NCI-H524 (cell line): ENCODE results near the gene UTRN.

Experiments
- DNase-seq, 2 experiments: peaks; one replicate each; lab custom pipeline; 2025; lab: John Stamatoyannopoulos, UW

UTRN gene

DNA sequence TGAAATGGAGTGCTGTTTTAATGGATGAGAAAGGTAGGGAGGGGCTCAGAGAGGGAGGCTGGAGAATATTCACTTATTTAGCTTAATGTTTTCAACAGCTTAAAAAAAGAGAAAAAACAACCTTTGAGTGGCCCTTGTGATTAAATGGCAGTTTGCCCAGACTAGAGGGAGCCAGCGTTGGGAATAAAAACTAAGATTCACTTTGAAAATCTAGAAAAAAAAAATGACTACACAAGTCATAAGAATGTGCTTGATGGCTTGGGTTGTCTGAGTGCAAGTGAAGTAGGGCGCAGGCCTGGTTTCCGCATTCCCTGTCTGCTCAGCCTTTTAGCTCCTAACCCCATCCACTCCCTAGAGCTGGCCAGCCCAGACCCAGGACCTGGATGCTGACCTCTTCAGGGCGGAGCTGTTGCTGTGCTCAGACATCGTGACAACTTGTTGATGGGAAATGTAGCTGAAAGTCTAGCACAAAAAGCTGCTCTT lies 28.9 kb downstream of the UTRN start:
- DNase-seq, result no peak

DNA sequence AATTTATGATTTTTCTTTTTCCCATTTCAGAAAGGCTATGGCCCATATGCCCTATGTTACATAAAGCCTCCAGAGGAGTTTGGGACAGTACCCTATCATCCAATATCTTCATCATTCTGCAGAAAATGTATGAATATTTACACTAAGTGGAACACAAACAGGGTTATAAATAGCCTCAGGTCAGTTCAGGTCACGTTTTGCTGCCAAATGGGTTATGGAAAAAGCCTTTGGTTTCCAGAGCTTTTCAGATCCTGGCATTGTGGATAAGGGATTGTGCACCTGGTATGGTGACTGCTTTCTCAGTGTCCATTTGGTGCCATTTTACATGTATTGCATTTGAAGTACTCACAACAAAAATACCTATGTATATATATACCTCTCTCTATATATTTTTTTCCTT lies 29.4 kb downstream of the UTRN start:
- DNase-seq, result no peak

DNA sequence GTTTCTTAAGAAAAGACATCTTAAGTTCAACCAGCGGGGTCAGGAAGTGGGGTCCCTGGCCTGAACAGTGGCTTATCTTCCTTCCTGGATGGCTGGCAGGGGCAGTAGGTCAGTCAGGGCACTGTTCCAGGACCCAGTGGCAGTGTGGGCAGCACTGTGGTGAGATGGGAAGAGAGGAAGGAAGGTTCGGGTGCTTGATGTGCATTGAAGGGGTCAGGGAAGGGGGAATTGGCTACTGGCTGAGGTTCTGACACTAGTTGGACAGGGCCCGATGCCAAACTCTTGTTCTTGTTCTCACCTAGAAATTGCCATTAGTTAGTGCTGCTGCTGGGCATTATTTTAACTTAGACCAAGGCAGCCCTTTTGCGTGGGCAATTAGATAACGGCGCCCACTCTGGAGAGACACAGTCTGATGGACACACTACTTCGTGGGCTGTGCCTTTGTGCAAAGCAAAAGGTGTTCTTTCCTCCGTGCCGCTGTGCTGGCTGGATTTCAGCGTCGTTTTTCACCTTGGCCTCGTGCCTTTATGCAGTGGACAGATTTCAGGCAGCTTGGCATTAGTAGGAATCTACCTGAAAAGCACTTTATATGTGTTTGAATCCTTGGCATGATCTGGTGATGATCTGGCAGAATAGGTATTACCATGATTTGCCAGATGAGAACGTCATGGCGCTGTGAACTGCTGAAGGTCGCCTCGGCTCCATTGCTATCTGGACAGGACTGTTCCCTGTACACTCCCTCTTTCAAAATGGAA lies 30.3 kb downstream of the UTRN start:
- DNase-seq, result no peak

DNA sequence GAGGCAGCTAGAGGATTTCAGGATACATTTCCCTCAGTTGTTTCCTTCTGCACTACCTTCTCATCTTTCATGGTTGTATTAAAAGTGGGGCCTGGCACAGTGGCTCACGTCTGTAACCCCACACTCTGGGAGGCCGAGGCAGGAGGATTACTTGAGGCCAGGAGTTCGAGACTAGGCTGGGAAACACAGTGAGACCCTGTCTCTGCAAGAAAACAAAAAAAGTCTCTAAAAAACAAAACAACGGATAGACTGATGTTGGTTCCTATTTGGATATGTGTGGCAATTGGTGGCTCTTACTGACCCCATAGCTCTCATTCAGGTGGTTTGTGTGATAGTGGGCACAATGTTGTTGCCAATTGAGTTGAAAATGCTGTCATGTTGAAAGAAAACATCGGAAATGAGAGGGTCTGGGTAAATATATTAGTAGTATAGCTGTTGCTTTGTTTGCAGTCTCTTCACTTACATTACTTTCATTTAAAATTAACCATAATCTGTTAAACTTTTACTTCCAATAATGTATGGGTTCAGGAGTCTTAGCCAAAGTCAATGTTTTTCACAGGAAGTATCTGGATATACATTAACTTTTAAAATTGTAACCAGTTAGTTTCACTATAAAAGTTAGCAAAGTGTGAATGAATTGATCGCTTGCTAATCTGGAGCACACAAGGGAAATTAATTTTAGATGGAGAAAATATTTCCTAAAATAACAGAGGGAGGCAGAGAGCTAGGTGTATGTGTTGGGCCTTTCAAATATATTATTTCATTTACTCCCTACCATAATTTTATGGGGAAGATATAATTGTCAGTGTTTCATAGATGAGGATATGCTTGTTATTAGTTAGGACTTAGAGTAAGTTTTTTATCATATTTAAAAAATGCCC lies 31.1 kb downstream of the UTRN start:
- DNase-seq, result no peak

DNA sequence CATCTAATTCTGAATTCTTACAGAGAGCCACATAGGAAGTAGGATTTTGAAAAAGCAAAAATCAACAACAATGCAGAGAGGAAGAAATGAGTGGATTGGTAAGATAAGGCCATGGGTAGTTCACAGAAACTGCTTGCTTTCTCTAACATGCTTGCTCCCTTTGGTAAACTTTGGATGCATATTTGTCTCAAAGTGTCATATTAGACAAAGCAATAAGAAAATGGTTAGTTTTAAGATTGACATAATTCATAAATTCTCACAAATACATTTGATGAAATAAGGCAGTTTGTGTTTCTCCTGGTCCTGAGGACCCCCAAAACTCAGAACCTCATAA lies 31.7 kb downstream of the UTRN start:
- DNase-seq, result no peak

DNA sequence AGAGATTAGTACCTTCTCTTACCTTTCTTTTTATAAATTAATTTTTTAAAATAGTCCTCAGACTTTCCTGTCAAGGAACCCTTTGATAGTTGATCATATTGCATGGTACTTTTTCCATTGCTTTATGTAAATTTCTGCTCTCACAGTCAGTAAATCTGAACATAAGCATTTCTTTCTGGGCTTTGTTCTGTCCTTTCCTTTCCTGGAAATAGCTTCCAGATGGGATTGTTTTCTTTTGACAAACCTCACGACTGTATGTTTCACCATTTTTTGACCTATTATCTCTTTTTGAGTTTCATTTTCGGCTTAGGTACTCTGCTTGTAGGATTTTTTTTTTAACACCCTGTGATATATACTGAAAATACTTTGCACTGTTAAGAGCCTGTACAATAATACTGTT lies 32.6 kb downstream of the UTRN start:
- no peak for DNase-seq

DNA sequence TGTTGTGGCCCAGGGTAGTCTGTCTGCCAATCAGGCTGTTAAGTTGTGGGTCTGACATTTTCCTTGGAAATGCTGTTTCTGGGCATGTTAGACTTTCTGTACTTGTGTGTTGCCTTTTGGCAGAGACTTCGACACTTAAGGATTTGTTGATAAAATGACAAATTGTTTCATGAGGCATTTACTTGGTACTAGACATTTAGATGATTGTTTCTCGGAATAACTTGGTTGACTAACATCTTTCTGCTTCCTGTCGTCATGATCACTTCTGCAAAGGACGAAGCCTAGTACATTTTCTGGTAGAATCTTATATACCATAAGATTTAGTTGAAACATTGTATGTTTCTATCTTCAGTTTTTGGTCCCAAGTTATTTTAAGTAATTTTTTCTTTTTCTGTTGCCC lies 34.1 kb downstream of the UTRN start:
- DNase-seq, result no peak

DNA sequence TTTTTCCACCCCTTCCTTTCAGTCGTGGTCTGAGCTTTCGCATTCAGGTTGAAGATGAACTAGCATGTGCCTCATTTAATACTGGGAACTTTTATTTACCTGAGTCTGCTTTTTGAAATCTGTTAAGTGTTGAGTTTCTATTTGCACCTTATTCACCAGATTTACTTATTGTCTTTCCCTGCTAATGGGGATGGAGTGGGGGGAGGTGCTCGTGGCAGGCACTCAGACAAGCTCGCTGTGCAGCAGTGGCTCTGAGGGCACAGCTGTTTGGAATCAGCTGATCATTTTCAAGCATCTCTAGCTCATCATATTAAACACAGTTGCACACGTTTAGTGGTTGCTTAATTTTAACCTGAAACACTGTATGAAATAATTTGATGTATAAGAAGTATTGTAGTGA lies 35.6 kb downstream of the UTRN start:
- DNase-seq, result peak in 1 of 2 experiments; percentile 79

DNA sequence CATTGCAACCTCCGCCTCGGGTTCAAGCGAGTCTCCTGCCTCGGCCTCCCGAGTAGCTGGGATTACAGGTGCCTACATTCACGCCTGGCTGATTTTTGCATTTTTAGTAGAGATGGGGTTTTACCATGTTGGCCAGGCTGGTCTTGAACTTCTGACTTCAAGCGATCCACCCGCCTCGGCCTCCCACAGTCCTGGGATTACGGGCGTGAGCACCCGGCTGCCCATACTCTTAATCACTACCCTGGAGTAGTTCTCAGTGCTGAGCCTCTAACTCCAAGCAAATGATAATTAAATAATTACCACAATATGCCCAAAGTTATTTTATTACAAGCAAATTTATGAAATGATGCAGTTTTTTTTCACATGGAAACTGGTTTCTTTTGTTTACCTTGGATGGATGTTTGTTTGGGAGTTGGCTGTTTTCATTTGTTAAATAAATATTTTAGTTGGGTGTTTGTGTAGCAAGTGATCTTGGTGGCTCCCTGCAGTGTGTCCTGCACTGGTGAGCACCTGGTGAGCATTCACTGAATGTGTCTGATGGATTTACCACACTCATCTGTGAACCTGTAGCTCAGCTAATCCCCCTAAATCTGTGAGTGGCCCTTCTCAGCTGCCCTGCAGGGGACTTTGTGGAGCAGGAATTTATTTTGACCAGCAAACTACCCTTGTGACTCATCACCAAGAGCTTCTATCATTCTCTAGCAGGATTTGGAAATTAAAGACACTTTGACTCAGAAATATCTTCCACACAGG lies 36.9 kb downstream of the UTRN start:
- DNase-seq, result peak in 1 of 2 experiments; percentile 48

DNA sequence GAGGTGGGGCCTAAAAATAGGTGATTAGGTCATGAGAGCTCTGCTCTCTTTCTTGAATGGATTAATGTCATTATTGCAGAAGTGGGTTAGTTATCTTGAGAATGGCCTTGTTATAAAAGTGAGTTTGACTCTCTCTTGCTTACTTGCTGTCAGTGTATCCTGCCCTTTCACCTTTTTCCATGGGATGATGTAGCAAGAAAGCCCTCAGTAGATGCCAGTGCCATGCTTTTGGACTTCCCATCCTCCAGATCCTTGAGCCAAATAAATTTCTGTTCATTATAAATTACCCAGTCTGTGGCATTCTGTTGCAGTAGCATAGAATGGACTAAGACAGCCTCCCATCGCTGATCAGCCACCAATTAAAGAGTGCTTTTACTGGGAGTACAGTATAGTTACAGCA lies 40.1 kb downstream of the UTRN start:
- no peak for DNase-seq

DNA sequence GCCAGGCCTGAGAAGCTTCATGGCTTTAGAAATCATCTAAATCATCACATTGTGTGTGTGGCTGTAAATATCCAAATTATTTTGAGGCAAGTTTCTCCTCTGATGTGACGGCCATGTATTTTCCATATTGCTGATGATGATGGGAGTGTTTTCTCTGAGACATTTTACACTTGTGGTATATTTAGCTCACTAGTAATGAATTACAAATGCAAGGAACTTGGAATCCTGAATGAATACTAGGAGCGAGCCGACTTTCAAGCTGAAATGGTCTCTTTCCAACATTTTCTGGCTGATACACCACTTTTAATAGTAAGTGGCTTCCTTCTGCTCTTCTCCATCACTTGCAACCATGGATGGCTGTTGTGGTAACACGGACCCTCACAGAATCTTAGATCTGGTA lies 41.3 kb downstream of the UTRN start:
- no peak for DNase-seq

DNA sequence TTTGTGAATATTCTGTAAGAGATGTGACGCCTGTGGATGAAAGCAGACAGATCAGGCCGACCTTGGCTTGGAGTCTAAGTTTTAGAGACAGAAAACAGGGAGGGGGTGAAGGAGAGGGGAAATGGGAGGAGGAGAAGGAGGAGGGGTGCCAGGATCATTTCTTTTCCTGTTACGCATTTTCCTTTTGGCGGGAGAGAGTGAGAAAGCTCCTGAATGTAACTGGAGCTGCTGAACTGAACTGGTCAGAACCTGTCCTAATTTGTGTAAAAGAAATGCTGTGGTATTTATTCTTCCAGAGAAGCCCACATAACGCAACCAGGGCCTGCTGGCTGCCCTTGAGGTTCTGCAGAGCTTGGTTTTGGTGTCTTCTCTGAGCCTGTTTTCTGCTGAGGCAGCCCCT lies 41.9 kb downstream of the UTRN start:
- no peak for DNase-seq

DNA sequence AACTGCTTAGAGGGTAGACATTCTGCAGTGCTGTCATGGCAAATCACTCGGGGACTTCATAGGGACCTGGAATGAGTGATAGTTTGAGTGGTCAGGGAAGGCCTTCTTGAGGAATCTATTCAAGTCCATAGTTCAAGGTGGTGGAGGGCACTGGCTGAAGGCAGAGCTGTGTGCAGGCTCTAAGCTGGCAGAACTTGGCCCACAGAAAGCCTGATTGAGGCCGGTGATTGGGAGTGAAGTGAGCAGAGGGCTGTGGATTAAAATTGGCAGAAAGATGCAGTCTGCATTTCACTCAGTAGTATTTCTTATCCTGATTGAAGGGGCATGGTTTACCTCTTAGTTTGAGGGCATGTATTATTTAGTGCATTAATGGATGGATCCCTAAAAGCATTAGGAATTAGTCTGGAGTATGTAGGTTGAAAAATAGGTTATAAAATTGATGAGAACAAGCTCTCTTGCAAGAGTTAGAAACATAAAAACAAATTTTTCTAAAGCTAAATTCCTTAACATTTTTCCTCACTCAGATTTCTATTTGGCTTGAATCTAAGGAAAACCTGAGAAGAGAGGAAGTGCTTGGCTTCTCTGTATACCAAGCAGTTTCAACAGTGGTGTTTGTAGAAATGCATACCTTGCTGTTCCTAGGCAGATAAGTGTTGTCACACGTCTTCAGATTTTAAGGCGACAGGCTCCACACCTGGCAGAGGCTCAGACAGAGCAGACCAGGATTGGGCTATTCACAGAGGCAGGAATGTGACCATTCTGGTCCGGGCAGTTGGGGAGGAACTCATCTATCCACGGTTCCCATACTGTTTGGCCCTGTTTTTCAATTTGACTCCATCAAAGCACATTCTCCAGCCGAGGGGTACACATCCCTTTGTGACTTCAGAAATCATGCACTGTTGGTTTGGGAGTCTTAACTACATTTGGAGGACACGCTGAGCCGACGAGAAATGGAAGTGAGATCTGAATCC lies 45.2 kb downstream of the UTRN start:
- DNase-seq, result no peak

DNA sequence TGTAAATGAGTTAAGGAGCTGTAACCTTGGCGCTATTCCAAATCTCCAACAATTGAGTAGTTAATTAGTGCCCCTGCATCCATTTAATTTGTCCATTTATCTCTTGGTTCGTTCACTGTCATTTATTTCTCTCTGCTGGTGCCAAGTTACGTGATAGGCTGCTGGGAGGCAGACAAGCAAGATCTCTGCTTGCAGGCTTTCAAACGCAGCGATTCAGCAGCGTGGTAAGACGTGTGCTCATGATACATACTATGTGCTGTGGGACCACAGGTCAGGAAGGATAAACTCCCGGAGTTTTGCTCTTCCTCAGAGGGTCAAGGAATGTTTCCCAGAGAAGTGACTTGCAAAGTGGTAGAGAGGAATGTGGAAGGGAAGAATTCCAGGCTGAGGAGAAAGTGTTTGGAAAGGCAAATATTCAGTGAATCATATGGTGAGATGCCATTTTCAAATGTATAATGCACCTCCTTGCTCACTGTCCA lies 46.4 kb downstream of the UTRN start:
- no peak for DNase-seq

DNA sequence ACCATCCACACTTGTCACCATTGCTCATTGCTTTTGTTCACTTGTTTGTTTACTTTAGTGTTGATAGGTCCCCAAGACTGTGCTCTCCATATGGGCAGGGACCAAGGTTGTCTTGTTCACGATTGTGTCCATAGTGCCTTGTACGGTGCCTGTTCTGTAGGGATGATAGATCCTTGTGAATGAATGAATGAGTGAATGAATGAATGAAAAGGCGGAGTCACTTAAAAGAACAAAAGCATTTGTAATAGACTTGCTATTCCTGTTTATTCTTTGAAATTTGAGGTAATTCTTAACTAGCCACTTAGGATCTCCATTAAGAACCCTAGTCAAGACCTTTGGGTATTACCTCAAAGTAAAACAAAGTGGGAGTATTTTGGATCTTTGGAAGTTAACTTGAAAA lies 47.0 kb downstream of the UTRN start:
- DNase-seq, result no peak

DNA sequence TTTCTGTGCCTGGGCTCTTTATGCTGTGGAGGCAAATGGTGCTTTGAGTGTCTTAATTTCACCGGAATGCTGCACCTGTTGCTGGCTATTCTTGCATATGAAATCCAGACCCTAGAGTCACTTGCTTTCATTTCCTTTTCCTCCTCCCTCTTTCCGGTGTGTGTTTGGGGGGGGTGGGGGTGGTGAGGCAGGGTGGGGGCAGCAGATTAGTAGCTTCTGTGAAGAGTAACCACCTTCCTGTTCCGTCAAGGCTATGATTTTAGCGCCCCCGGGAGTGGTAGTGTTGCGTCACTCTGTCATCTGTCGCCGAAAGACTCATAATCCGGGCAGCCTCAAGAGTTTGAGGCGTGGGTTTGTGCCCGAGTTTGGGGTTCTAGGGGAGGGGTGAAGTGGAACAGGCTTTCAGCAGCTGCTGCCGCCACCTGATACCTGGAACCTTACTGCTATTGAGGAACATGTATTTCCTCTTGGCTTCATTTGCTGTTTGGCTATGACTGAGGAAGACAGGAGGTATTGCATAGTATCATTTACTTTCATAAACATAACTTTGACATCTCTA lies 49.1 kb downstream of the UTRN start:
- DNase-seq, result peak; percentile 56 to 75
